Tibial artery (tissue), 4 donors: ENCODE results near the gene AMFR.

Experiments used
- DNase-seq, 2 donors: peaks; one replicate each; pipeline ENCODE4 v3.0.0-alpha.2; 2019
- H3K27ac ChIP-seq, 2 donors: fragments of 200-600 bp; sonication (generic) in 1 of 2; 1 replicate in 1 of 2; 2 replicates in 1 of 2; pipeline ENCODE4 v1.5.1; 2018 to 2019; ENCODE audit warnings: mild to moderate bottlenecking in 1 of 2
- H3K27me3 ChIP-seq, 2 donors: fragments of 200-600 bp; sonication (generic) in 1 of 2; one replicate each; pipeline versions ENCODE4 v1.5.1 to v1.6.0; 2016 to 2019
- H3K36me3 ChIP-seq, 3 donors: fragments of 200-600 bp; sonication (generic) in 2 of 3; one replicate each; pipeline ENCODE4 v1.5.1; 2016 to 2019; ENCODE audit warnings: mild to moderate bottlenecking in 2 of 3
- H3K4me1 ChIP-seq, 4 donors: fragments of 200-600 bp; sonication (generic) in 2 of 4; 1 replicate in 3 of 4; 2 replicates in 1 of 4; pipeline ENCODE4 v1.5.1; 2016 to 2019
- H3K4me3 ChIP-seq, 2 donors: fragments of 200-600 bp; sonication (generic) in 1 of 2; 1 replicate in 1 of 2; 2 replicates in 1 of 2; pipeline ENCODE4 v1.5.1; 2018 to 2019; ENCODE audit warnings: mild to moderate bottlenecking in 2 of 2
- H3K9me3 ChIP-seq, 3 donors: fragments of 200-600 bp; sonication (generic) in 1 of 3; one replicate each; pipeline ENCODE4 v1.5.1; 2016 to 2019
- CTCF ChIP-seq, 2 experiments: fragments of 200-600 bp in 1 of 2; fragments of 450-650 bp in 1 of 2; IDR thresholded peaks; one replicate each; pipeline ENCODE4 v1.5.1; 2017 to 2019; ENCODE audit warnings: antibody characterized with exemption in 2 of 2, mild to moderate bottlenecking in 1 of 2, moderate library complexity in 1 of 2
- intact Hi-C: fragments of 100-400 bp; cut with DNase I; formaldehyde crosslinking; loops from one replicate; pipeline ENCODE4 v1.15.0; 2023; ENCODE audit warnings: low total_unique reads

AMFR gene

GRCh38 chr16:56436258-56436657 is 10.9 kb upstream of the AMFR start:
- Histone ChIP-seq H3K4me1 (peaks cover 0 to 22% (median 3%) of the 10 kb centered on the region in 4 donors), H3K36me3 (peaks cover 29 to 60% (median 44%) of the 10 kb centered on the region in 3 donors), H3K9me3 (no peaks in the 10 kb centered on the region), H3K27me3 (no peaks in the 10 kb centered on the region), H3K27ac (no peak overlapping the region), H3K4me3 (no peak overlapping the region)
- DNase-seq: no peak
- TF ChIP-seq CTCF (IDR thresholded peaks at IDR 0.05): no peak
- intact Hi-C loops: no loop called here

GRCh38 chr16:56428091-56428490 is 2.7 kb upstream of the AMFR start:
- H3K4me1 ChIP-seq: peaks cover 0 to 12% (median 9%) of the 10 kb centered on the region in 4 donors
- TF ChIP-seq CTCF (IDR thresholded peaks at IDR 0.05): no peak
- no peak overlapping the region for H3K27ac ChIP-seq
- no peak for DNase-seq
- H3K4me3 ChIP-seq: no peak overlapping the region
- H3K27me3 ChIP-seq: no peaks in the 10 kb centered on the region
- intact Hi-C loops: no loop called here
- H3K9me3 ChIP-seq: no peaks in the 10 kb centered on the region
- H3K36me3 ChIP-seq: peaks cover 2 to 21% (median 12%) of the 10 kb centered on the region in 3 donors

GRCh38 chr16:56426585-56426984 is 1.2 kb upstream of the AMFR start:
- peak overlapping the region in 1 of 2 donors; percentile 87 for H3K27ac ChIP-seq
- no peak for DNase-seq
- no peaks in the 10 kb centered on the region for H3K9me3 ChIP-seq
- intact Hi-C loops: no loop called here
- H3K27me3 ChIP-seq: no peaks in the 10 kb centered on the region
- peaks cover 0 to 9% (median 6%) of the 10 kb centered on the region in 3 donors for H3K36me3 ChIP-seq
- no peak for TF ChIP-seq CTCF (IDR thresholded peaks at IDR 0.05)
- H3K4me3 ChIP-seq: no peak overlapping the region
- H3K4me1 ChIP-seq: peaks cover 0 to 27% (median 21%) of the 10 kb centered on the region in 4 donors

GRCh38 chr16:56424791-56425438 is 430 bp downstream of the AMFR start:
- Histone ChIP-seq H3K4me1 (peaks cover 0 to 43% (median 28%) of the 10 kb centered on the region in 4 donors), H3K4me3 (peak overlapping the region; percentile 79 to 99), H3K27me3 (no peaks in the 10 kb centered on the region), H3K27ac (peak overlapping the region; percentile 90 to 91), H3K9me3 (no peaks in the 10 kb centered on the region), H3K36me3 (no peaks in the 10 kb centered on the region)
- TF ChIP-seq CTCF (IDR thresholded peaks at IDR 0.05): no peak
- peak; percentile 32 to 76 for DNase-seq
- intact Hi-C loops: no loop called here

GRCh38 chr16:56424404-56424764 is 961 bp downstream of the AMFR start:
- no peak for TF ChIP-seq CTCF (IDR thresholded peaks at IDR 0.05)
- Histone ChIP-seq H3K9me3 (no peaks in the 10 kb centered on the region), H3K36me3 (no peaks in the 10 kb centered on the region), H3K27ac (peak overlapping the region; percentile 90 to 91), H3K27me3 (no peaks in the 10 kb centered on the region), H3K4me3 (peak overlapping the region; percentile 79 to 99), H3K4me1 (peaks cover 0 to 48% (median 30%) of the 10 kb centered on the region in 4 donors)
- no peak for DNase-seq
- intact Hi-C loops: no loop called here
